ENCODE results near the gene MAEA. TPM values are rescaled to one million over a fixed set of nuclear protein-coding genes. Genes with fewer than 3 reads are reported as not detected.

Gene MAEA
- total RNA-seq, 2 experiments from 2014 or later: 61.5 to 63.2 TPM

- ChIA-PET POLR2A (no interaction called here), CTCF (no interaction called here)
- Mint-ChIP-seq H3K4me1 (ENCODE audit: low read depth) (no peaks in the 10 kb centered on the region), H3K27ac (no peak overlapping the region), H3K36me3 (ENCODE audit: low read depth) (peaks cover 40% of the 10 kb centered on the region), H3K4me3 (no peak overlapping the region), H3K9me3 (no peaks in the 10 kb centered on the region), H3K27me3 (no peaks in the 10 kb centered on the region)
- H3K27ac ChIP-seq (ENCODE audit: low read depth in 1 of 2, low read length in 2 of 2): no peak overlapping the region
- no peak overlapping the region for H3K4me3 ChIP-seq (ENCODE audit: low read length)
- no peak for ATAC-seq (ENCODE audit: poor library complexity)
- intact Hi-C loops (cut with DNase I, micrococcal nuclease): no loop called here
- no peaks in the 10 kb centered on the region for H3K4me1 ChIP-seq (ENCODE audit: insufficient read depth, low read length)
- no peak for TF ChIP-seq CTCF (IDR thresholded peaks at IDR 0.05)
- H3K27me3 ChIP-seq (ENCODE audit: control insufficient read depth in 1 of 2, insufficient read depth in 2 of 2, low read length in 2 of 2): no peaks in the 10 kb centered on the region
- H3K36me3 ChIP-seq (ENCODE audit: insufficient read depth, low read length): peaks cover 24% of the 10 kb centered on the region
- H3K9me3 ChIP-seq (ENCODE audit: control insufficient read depth in 1 of 2, insufficient read depth in 1 of 2, low read length in 2 of 2): no peaks in the 10 kb centered on the region
- no peak for DNase-seq
Measured at GRCh38 chr4:1373892-1374705, 84.4 kb downstream of the MAEA start.

GRCh38 chr4:1374706-1375045 is 85.0 kb downstream of the MAEA start:
- ATAC-seq (ENCODE audit: poor library complexity) (no peak), DNase-seq (no peak)
- Mint-ChIP-seq H3K27me3 (no peaks in the 10 kb centered on the region), H3K27ac (no peak overlapping the region), H3K4me3 (no peak overlapping the region), H3K9me3 (no peaks in the 10 kb centered on the region), H3K4me1 (ENCODE audit: low read depth) (no peaks in the 10 kb centered on the region), H3K36me3 (ENCODE audit: low read depth) (peaks cover 36% of the 10 kb centered on the region)
- no peak overlapping the region for H3K27ac ChIP-seq (ENCODE audit: low read depth in 1 of 2, low read length in 2 of 2)
- ChIA-PET POLR2A (no interaction called here), CTCF (no interaction called here)
- H3K4me1 ChIP-seq (ENCODE audit: insufficient read depth, low read length): no peaks in the 10 kb centered on the region
- H3K36me3 ChIP-seq (ENCODE audit: insufficient read depth, low read length): peaks cover 24% of the 10 kb centered on the region
- no peaks in the 10 kb centered on the region for H3K27me3 ChIP-seq (ENCODE audit: control insufficient read depth in 1 of 2, insufficient read depth in 2 of 2, low read length in 2 of 2)
- H3K4me3 ChIP-seq (ENCODE audit: low read length): no peak overlapping the region
- no peak for TF ChIP-seq CTCF (IDR thresholded peaks at IDR 0.05)
- H3K9me3 ChIP-seq (ENCODE audit: control insufficient read depth in 1 of 2, insufficient read depth in 1 of 2, low read length in 2 of 2): no peaks in the 10 kb centered on the region
- intact Hi-C loops (cut with DNase I, micrococcal nuclease): no loop called here

GRCh38 chr4:1375051-1375721 is 85.5 kb downstream of the MAEA start:
- no peaks in the 10 kb centered on the region for H3K9me3 Mint-ChIP-seq
- ChIA-PET CTCF (no interaction called here), POLR2A (no interaction called here)
- ATAC-seq (ENCODE audit: poor library complexity) (no peak), DNase-seq (peak in 1 of 14 experiments; percentile 4)
- intact Hi-C loops (cut with DNase I, micrococcal nuclease): no loop called here
- Histone ChIP-seq H3K36me3 (ENCODE audit: insufficient read depth, low read length) (peaks cover 21% of the 10 kb centered on the region), H3K9me3 (ENCODE audit: control insufficient read depth in 1 of 2, insufficient read depth in 1 of 2, low read length in 2 of 2) (no peaks in the 10 kb centered on the region), H3K4me3 (ENCODE audit: low read length) (no peak overlapping the region), H3K4me1 (ENCODE audit: insufficient read depth, low read length) (no peaks in the 10 kb centered on the region), H3K27ac (ENCODE audit: low read depth in 1 of 2, low read length in 2 of 2) (no peak overlapping the region), H3K27me3 (ENCODE audit: control insufficient read depth in 1 of 2, insufficient read depth in 2 of 2, low read length in 2 of 2) (no peaks in the 10 kb centered on the region)
- H3K4me3 Mint-ChIP-seq: no peak overlapping the region
- H3K4me1 Mint-ChIP-seq (ENCODE audit: low read depth): no peaks in the 10 kb centered on the region
- H3K36me3 Mint-ChIP-seq (ENCODE audit: low read depth): peaks cover 32% of the 10 kb centered on the region
- no peaks in the 10 kb centered on the region for H3K27me3 Mint-ChIP-seq
- no peak overlapping the region for H3K27ac Mint-ChIP-seq
- no peak for TF ChIP-seq CTCF (IDR thresholded peaks at IDR 0.05)
